CD4-positive, alpha-beta T cell treated with Interleukin-4 for 1 hour (primary cell): ENCODE results near the gene MAST2.
"Not testable (repeated sequence)": the region's sequence is repeated elsewhere in the genome, so short reads cannot be mapped to it uniquely, and the experiment has no call there.

Experiments used
- DNase-seq, 2 donors: peaks; one replicate each; pipeline ENCODE4 v3.0.0-alpha.2; 2020 to 2022

MAST2 gene

DNA sequence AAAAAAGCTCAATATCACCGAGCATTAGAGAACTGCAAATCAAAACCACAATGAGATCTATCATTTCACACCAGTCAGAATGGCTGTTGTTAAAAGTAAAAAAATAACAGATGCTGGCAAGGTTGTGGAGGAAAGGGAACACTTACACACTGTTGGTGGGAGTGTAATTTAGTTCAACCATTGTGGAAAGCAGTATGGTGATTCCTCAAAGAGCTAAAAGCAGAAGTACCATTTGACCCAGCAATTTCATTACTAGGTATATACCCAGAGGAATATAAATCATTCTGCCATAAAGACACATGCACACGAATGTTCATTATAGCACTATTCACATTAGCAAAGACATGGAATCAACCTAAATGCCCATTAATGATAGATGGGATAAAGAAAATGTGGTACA is 146.1 kb downstream of the MAST2 start:
- not testable (repeated sequence) for DNase-seq

DNA sequence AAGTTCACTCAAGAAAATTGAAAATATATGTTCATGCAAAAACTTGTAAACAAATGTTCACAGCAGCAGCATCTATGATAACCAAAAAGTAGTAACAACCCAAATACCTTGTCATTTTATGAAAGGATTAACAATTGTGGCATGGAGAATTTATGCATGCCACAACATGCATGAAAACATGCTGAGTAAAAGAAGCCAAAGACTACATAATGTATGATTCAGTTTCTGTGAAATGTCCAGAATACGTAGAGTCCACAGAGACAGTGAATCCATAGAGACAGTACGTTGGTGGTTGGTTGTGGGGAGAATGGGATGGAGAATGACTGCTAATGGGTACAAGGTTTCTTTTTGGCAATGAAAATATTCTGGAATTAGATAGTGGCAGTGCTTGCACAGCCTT is 148.7 kb downstream of the MAST2 start:
- no peak for DNase-seq

DNA sequence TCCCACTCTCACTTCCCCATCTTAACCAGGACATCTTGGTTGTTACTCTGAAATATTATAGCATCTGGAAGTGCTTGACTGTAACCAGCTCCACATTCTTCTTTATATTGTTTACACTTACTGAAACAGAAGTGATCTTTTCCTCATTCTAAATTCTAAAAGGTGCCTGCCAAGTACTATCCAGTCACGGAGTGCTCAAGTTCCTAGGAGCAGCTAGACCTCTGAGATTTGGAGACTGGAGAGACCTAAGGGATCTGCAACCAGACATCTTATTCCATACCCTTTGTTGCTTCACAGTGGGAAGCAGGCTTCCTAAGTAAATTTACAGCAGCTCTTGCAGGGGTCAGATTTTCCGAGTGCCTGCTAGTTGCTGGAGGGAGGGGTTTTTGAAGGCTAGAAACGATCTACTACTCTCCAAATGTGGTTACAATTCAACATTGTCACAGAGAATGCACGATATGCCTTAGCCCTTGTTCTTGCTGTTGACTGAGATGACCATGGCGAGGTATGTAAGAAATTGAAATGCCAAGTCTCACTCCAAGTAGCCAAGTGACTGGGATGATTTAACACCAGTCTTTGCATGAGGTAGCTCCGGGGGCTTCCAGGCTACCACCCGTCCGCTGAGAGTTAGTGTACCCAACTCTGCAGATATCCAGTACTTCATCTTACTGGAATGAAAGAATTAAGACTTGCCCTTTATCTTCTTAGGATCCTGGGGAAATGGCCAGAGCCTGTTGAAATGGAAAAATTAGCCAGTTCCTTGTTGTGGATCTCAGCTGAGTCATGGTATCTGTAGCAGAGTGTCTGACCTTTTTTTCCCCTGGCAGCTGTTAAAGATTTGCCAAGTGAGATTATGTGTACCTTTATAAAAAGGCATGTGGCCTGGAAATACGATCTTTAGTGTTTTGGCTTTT is 150.8 kb downstream of the MAST2 start:
- no peak for DNase-seq

DNA sequence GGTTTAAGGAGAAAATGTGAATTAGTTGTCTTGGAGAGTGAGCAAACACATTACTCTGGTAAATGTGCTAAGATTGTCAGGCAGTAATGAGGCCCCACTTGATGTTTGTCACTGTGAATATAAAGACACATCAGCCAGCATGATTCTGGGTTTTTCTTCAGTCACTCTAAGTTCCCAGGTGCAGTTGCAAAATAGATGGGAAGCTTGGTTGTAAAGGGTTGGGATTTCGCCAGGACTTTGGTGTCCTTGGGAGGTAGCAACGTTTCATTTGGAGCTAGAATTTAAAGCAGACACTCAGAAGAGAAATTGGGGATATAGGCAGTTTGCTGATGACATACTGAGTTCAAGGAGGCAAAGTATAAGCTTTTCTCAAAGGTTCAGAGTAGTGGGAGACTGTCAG is 154.3 kb downstream of the MAST2 start:
- DNase-seq = no peak

DNA sequence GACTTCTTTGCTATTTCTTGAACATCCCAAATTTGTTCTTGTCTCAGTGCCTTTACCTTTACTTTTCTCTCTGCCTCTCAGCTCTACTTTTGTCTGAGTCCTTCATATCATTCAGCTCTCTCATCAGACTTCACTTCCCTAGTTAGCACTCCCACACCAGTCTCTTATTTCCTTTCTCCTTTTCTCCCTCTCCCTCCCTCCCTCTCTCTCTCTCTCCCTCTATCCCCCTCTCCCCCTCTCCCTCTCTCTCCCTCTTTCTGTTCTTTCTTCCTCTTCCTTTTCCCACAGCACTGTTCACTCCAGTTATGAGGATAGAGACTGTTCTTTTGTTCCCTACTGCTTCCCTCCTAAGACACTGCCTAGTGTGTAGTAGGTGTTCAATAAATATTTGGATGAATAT is 154.9 kb downstream of the MAST2 start:
- no peak for DNase-seq

DNA sequence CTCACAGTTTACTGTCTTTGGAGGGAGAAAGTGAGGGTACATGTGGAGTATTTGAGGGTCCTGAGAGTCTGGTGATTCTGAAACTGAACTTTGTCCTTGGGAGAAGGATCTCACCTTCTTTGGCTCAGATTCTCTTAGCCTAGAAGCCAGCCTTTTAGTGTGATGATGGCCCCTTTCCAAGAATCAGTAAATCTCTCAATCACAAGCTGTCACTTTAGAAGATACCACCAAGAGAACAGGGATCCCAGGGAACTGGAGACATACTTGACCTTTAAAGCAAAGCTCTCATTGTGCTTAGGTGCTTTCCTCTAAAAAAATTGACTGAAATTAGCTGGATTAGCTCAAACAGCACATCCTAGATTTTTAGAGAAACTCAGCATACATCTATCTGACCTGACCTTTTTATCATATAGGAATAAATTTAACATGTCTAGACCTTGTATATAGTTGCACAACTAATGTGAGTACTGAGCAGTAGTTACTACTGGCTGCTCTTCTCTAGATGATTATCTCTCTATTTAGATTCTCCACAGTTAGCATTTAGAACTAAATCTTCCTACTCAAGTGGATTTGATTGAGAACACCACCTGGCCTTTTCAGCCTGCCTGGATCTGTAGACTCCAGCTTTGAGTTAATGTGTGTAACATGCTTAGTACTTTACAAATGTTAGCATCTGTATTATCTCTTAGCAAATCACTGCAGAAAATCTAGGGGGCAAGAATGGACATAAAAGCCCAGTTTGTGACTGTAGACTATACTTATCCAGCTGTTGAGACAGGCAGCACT is 157.7 kb downstream of the MAST2 start:
- no peak for DNase-seq

DNA sequence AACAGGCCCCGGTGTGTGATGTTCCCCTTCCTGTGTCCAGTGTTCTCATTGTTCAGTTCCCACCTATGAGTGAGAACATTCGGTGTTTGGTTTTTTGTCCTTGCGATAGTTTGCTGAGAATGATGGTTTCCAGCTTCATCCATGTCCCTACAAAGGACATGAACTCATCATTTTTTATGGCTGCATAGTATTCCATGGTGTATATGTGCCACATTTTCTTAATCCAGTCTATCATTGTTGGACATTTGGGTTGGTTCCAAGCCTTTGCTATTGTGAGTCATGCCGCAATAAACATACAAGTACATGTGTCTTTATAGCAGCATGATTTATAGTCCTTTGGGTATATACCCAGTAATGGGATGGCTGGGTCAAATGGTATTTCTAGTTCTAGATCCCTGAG is 158.5 kb downstream of the MAST2 start:
- DNase-seq = not testable (repeated sequence)

DNA sequence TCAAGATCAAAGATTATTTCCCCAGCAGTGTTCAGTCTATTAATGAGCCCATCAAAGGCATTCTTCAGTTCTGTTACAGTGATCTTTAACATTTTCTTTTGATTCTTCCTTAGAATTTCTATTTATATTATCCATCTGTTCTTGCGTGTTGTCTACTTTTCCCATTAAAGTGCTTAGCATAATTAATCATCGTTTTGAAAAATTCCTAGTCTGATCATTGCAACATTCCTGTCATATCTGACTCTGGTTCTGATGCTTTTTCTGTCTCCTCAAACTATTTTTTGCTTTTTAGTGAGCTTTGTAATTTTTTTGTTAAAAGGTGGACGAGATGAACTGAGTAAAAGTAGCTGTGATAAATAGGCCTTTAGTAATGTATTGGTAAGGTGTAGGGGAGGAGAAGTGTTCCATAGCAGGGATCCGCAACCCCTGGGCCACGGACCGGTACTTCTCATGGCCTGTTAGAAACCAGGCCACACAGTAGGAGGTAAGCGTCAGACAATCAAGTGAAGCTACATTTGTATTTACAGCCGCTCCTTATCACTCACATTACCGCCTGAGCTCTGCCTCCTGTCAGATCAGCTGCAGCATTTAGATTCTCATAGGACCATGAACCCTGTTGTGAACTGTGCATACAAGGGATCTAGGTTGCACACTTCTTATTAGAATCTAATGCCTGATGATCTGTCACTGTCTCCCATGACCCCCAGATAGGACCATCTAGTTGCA is 165.7 kb downstream of the MAST2 start:
- DNase-seq = no peak

DNA sequence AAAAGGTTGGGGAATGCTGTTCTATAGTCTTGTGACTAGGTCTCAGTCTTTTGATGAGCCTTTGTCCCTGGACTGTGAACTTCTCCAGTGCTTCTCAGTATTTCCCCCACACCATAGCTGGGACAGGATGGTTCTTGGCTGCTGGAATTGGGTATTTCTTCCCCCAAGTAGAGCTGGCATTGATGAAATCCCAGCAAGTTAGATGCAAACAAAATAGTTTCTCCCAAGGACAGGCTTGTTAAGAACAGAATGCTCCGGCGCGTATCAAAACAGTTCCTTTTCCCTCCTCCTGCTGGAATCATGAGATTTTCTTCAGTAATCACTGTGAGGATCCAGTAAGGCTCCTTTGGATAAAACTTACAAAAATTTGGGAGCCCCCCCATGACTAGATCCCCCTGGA is 166.5 kb downstream of the MAST2 start:
- DNase-seq = no peak

DNA sequence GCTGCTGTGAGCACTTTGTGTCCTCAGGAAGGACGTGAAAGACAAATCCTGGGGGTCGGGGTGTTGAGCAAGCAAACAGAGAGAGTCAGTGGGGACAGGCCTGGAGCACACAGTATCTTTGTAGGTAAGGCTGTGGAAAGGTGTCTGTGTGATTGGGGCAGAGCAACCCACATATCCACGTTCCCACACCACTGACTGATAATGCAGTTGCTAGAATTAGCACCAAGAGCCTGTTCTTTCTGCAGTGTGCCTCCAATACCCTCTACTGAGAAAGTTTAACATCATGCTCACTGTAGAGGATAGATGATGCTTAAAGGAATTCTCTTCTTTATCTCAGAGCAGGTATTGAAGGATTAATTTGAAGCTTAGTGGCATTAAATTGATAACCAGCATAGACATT is 167.9 kb downstream of the MAST2 start:
- no peak for DNase-seq

DNA sequence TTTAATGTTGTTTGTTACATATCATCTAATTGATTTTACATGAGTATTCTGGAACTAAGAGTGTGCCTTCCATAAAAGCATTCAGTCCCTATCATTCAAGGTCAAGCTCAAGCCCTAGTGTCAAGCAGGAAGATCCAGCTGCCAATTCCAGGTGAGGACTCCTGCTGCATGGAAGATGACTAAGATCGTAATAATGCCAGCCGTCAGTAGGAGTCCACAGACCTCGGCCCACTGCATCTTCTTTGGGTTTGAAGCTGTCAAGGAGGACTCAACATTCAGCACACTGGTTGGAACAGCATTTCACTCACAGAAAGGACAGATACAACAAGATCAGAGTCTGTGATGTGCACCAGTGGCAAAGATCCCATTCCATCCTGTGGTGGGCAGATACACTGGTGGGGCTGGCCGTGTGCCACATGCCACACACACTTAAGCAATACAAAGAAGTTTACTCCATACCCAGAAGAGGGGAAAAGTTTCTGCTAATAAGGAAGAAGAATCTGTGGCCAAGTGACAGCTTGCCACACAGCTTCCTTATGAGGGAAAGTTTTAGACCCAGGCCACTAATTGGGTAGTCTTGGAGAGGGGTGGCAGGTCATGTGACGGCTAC is 168.6 kb downstream of the MAST2 start:
- no peak for DNase-seq

DNA sequence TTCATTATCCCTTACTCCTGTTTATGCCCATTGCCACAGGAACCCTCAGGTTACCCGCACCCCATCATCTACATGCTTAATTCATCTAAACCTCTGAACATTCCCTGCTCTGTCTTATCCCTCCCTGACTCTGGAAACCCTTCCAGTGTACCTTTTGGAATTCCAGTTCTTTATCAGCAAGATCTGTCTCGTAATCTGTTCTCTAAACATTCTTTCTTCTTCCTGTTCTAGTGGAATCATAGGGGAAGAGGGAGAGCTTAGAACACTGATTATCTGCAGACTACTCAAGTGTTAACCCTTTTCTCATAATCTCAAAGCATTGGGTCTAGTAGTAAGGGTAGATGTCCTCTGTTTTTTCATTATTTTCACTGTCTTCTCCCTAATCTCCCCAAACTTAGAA is 169.2 kb downstream of the MAST2 start:
- DNase-seq = no peak

DNA sequence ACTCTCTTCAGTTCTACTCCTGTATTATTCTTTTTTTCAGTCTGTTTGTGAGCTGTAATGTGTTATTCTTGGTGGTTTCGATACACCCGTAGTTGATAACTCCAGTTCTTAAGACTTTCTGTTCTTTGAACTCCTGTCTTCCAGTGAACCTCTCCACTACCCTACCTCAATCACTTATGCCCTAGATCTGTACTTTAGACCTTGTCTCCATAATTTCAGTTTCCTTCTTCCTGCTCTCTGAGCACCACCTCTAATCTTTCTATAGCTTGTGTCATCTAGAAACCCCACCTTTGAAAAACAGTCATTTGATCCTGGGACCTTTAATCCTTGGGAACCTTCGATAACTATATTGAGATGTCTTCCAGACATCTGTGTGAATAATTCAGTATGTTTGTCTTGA is 169.7 kb downstream of the MAST2 start:
- DNase-seq = no peak

DNA sequence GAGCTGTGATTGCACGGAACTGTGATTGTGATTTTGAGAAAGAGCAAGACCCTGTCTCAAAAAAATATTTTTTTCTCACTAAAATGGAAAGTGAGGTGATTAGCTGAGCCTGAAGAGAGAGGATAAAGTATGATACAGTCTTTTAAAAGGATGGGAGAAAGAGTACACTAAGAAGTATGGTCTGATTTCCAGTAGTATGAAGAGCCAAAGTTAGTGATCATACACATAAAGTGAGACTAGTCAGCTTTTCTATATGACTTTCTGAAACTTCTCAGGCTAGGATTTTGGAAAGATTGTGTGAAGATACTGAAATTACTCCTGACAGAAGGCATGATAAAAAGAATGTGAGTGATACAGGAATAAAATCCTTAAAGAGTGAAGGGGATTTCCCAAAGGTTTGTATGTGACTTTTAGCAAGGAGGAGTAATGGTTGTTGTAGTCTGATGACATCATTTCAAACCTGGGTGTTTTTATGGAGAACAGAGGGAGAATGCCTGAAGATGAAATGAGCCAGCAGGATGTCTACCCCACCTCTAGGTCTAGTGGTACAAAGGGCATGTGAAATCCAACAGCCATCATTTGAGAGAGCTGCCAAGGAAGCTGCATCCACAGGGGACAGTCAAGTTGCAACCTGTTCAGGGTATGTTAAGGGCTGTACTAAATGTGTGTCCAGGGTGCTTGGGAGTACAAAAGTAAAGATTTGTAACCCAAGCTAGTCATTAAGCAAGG is 171.3 kb downstream of the MAST2 start:
- no peak for DNase-seq

DNA sequence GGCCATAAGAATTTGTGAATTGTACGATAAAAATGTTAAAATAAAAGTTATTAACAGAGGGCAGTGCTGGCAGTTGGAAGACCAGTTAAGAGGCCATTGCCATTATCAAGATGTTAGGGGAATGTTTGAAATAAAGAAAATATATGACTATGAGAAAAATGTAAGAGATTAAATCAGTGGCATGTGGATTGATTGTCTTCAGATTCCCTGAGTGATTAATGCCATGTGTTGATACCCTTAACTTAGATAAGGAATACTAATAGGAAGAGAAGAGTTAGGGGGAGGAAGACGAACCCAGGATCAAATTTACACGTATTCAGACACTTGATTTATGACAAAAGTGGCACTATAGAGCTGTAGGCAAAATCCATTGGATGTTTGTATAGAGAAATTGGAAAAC is 173.2 kb downstream of the MAST2 start:
- DNase-seq = no peak

DNA sequence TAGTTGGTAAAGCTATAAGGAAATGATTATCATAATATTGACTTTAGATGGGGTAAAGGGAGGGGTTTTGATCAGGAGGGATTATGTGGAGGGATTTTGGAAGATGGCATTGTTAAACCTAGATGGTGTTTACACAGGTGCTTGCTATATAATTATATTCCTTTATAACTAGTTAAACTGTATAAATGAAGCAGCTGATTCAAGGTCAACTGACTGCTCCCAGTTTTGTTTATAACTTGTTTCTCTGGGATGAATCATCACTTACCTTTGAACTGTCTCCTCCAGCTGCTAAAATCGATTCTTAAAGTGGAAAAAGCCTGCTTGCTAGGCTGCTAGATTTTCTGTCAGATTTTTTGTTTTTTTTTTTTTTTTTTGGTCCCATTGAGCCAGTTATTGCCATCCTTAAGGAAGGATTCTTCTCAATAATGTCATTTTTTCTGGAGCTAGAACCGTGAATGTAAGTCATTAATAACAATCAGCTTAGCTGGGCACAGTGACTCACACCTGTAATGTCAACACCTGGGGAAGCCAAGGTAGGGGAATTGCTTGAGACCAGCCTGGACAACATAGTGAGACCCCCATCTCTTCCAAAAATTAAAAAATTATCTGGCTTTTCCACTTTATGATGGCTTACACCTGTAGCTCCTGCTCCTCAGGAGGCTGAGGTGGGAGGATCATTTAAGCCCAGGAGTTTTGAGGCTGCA is 175.8 kb downstream of the MAST2 start:
- no peak for DNase-seq

DNA sequence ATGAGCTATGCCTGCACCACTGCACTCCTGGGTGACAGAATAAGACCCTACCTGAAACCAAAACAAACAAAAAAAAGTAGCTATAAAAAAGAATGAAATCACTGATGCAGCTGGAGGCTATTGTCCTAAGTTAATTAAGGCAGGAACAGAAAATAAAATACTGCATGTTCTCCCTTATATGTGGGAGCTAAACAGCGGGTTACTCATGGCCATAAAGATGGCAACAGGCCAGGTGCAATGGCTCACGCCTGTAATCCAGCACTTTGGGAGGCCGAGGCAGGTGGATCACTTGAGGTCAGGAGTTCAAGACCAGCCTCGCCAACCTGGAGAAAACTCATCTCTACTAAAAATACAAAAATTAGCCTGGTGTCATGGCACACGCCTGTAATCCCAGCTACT is 176.4 kb downstream of the MAST2 start:
- no peak for DNase-seq

DNA sequence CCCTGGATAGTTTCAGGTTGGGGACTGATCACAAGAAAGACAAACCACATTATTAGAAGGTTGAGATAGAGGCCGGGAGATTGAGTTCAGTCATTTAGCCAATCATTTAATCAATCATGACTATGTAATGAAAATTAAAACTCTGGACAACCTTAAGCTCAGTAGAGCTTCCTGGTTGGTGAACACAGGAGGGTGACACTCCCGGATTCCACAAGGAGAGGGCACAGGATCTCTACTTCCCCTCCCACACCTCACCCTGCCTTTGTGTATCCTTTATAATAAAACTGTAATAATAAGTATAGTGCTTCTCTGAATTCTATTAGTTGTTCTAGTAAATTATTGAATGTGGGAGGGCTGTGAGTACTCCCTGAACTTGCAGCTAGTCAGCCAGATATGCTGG is 178.9 kb downstream of the MAST2 start:
- DNase-seq = no peak

DNA sequence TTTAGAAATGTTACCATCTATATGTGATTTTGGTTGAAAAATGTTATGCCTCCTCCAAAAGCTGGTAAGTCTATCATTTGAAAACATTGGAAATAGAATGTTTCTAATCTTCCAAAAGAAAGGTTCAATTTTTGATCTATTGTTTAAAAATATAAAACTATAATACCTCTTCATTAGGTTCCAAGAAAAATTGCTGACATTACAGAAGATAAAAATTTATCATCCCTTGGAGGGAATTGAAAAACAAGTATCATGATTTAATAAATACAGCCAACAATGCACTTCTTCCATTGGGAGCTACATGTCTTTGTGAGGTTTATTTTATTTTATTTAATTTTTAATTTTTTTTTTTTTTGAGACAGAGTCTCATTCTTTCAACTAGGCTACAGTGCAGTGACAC is 180.6 kb downstream of the MAST2 start:
- DNase-seq = no peak

DNA sequence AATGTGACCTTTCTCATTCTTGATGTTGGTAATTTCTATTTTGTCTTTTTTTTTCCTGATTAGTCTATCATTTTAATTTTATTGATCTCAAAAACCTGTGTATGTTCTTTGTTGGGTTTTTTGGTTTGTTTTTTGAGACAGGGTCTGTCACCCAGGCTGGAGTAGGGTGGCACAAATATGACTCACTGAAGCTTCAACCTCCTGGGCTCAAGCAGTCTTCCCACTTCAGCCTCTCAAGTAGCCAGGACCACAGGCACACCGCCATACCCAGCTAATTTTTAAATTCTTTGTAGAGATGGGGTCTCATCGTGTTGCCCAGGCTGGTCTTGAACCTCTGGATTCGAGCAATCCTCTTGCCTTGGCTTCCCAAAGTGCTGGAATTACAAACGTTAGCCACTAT is 183.8 kb downstream of the MAST2 start:
- DNase-seq = no peak

DNA sequence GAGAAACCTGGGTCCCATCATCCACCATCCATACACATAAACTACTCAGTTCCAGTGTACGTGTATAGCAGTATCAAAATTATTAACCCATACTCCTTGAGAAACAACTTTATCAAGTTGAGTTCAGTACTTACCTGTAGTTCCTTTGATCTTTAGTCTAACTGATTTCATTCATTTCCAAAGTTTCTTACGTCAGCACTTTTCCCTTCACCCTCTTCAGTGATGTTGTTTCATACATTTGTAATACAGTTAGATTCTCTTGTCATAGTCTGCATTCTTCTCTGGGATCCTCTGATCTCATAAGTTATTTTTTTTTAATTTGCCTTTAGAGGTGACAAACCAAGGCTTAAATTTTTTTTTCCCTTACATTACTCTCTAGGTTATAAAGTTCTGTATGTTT is 185.8 kb downstream of the MAST2 start:
- DNase-seq = no peak

DNA sequence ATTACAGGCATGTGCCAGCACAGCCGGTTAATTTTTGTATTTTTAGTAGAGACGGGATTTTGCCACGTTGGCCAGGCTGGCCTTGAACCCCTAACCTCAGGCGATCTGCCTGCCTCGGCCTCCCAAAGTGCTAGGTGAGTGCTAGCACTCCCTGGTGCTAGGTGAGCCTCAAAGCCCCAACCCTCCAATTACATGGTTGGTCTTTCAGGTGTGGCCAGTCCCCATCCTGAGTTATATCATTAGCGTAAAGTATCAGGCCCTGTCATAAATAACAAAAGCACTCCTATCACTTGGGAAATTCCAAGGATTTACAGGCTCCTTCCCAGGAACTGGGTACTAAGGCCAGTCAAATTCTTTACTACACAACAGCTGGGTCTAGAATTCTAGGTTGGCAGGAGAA is 191.0 kb downstream of the MAST2 start:
- DNase-seq = no peak
